KMS-11 (cell line): ENCODE data around the gene PAGE1.

ENCODE experiments used
- H2AFZ ChIP-seq: fragments of 200-600 bp; sonication (generic); 2 replicates; pipeline ENCODE4 v1.6.1; 2016; ENCODE audit warnings: antibody characterized with exemption, mixed run types, low read depth
- H3K27ac ChIP-seq: fragments of 200-600 bp; sonication (generic); 2 replicates; pipeline ENCODE4 v1.6.1; 2016; ENCODE audit warnings: mild to moderate bottlenecking, mixed run types
- H3K27me3 ChIP-seq: fragments of 200-600 bp; sonication (generic); 2 replicates; pipeline ENCODE4 v1.6.1; 2017; ENCODE audit warnings: mild to moderate bottlenecking, low read depth, mixed run types, moderate library complexity; ENCODE audit not compliant: insufficient read depth
- H3K36me3 ChIP-seq: fragments of 200-600 bp; sonication (generic); 2 replicates; pipeline ENCODE4 v1.6.1; 2017; ENCODE audit warnings: mild to moderate bottlenecking, mixed run types; ENCODE audit not compliant: insufficient read depth
- H3K4me1 ChIP-seq: fragments of 200-600 bp; sonication (generic); 2 replicates; pipeline ENCODE4 v1.6.1; 2016; ENCODE audit warnings: mild to moderate bottlenecking, low read depth, mixed run types; ENCODE audit not compliant: poor library complexity, severe bottlenecking
- H3K4me2 ChIP-seq: fragments of 200-600 bp; sonication (generic); 2 replicates; pipeline ENCODE4 v1.7.0; 2016; ENCODE audit warnings: mild to moderate bottlenecking, mixed run types
- H3K4me3 ChIP-seq: fragments of 200-600 bp; sonication (generic); IDR thresholded peaks from 2 replicates; pipeline ENCODE4 v1.6.1; 2017; ENCODE audit warnings: low read depth, low read length, mixed read lengths; ENCODE audit not compliant: insufficient read depth
- H3K79me2 ChIP-seq: fragments of 200-600 bp; sonication (generic); 2 replicates; pipeline ENCODE4 v1.6.1; 2016; ENCODE audit warnings: low read depth, mixed run types; ENCODE audit not compliant: insufficient read depth
- H3K9ac ChIP-seq: fragments of 200-600 bp; sonication (generic); 2 replicates; pipeline ENCODE4 v1.6.1; 2016; ENCODE audit warnings: mild to moderate bottlenecking, mixed run types
- H4K20me1 ChIP-seq: fragments of 200-600 bp; sonication (generic); 2 replicates; pipeline ENCODE4 v1.6.1; 2016; ENCODE audit warnings: mild to moderate bottlenecking, mixed run types; ENCODE audit not compliant: insufficient read depth
- CTCF ChIP-seq: fragments of 200-600 bp; sonication (generic); conservative IDR thresholded peaks from 2 replicates; pipeline ENCODE4 v1.6.1; 2017; ENCODE audit warnings: low read depth, mild to moderate bottlenecking, antibody characterized with exemption, low read length, moderate library complexity, mixed read lengths

PAGE1 gene

GRCh38 chrX:49659771-49660170, 36.0 kb downstream of the PAGE1 start:
- H4K20me1 ChIP-seq: no peaks in the 10 kb centered on the region
- H3K36me3 ChIP-seq: no peaks in the 10 kb centered on the region
- no peak for TF ChIP-seq CTCF
- H3K4me1 ChIP-seq: no peaks in the 10 kb centered on the region
- H3K9ac ChIP-seq: no peak overlapping the region
- H3K4me2 ChIP-seq: no peak overlapping the region
- no peak overlapping the region for H3K4me3 ChIP-seq
- no peaks in the 10 kb centered on the region for H3K79me2 ChIP-seq
- H2AFZ ChIP-seq: no peak overlapping the region
- H3K27ac ChIP-seq: no peak overlapping the region
- no peaks in the 10 kb centered on the region for H3K27me3 ChIP-seq

GRCh38 chrX:49656533-49656932, 39.3 kb downstream of the PAGE1 start:
- no peak for TF ChIP-seq CTCF
- Histone ChIP-seq H3K4me1 (no peaks in the 10 kb centered on the region), H3K4me3 (no peak overlapping the region), H3K4me2 (no peak overlapping the region), H3K27me3 (no peaks in the 10 kb centered on the region), H3K79me2 (no peaks in the 10 kb centered on the region), H3K36me3 (no peaks in the 10 kb centered on the region), H4K20me1 (no peaks in the 10 kb centered on the region), H2AFZ (no peak overlapping the region), H3K27ac (no peak overlapping the region), H3K9ac (no peak overlapping the region)

- Histone ChIP-seq H2AFZ (no peak overlapping the region), H3K79me2 (no peaks in the 10 kb centered on the region), H3K27ac (no peak overlapping the region), H3K36me3 (no peaks in the 10 kb centered on the region), H3K4me3 (no peak overlapping the region), H3K9ac (no peak overlapping the region), H3K27me3 (no peaks in the 10 kb centered on the region), H3K4me2 (no peak overlapping the region), H4K20me1 (no peaks in the 10 kb centered on the region), H3K4me1 (no peaks in the 10 kb centered on the region)
- TF ChIP-seq CTCF: no peak
Observed at GRCh38 chrX:49644991-49645637, 50.7 kb downstream of the PAGE1 start.
